Suppressor macrophage (primary cell): ENCODE results near the gene FPR2.
A peak's percentile ranks its signal among the peaks of the same experiment; 100 is the strongest.
"Not testable (repeated sequence)": the region's sequence is repeated elsewhere in the genome, so short reads cannot be mapped to it uniquely, and the experiment has no call there.

ENCODE experiments used
- DNase-seq, 4 experiments: peaks; one replicate each; pipeline ENCODE4 v3.0.0-alpha.2; 2020 to 2022

FPR2 gene

GRCh38 chr19:51806571-51806970 is 45.6 kb downstream of the FPR2 start:
- DNase-seq, result not testable (repeated sequence)

DNA sequence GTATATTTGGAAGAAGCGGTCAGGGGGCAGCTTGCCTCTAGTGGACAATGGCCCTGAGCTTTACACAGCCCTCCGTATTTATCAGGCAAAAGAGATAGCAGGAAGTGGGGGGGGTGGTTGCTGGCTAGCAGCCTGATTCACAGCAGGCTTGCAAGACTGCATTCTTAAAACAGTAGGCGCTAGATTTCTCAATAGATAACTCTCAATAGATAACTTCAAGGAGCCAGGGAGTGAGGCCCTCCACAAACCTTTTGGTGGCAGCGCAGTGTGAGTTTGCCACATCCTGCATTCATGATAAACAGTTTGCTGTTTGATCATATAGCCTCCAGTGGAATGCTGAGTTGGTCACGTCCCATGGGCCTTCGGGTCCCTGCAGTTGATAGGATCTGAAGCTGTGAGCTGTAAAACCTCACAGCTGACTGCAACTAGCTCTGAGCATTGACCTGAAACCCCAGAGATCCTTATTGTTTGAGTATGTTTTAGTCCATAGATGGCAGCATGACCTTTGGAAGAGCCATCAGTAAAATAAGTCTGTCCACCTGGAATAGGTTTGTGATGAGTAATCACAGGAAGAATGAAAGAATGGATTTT is 46.2 kb downstream of the FPR2 start:
- DNase-seq, result peak; percentile 60 to 84 (median 82)

- DNase-seq, result peak in 1 of 4 experiments; percentile 22
Measured at GRCh38 chr19:51807925-51808324, 46.9 kb downstream of the FPR2 start.

- DNase-seq, result peak in 1 of 4 experiments; percentile 26
Measured at GRCh38 chr19:51808333-51808986, 47.5 kb downstream of the FPR2 start.

DNA sequence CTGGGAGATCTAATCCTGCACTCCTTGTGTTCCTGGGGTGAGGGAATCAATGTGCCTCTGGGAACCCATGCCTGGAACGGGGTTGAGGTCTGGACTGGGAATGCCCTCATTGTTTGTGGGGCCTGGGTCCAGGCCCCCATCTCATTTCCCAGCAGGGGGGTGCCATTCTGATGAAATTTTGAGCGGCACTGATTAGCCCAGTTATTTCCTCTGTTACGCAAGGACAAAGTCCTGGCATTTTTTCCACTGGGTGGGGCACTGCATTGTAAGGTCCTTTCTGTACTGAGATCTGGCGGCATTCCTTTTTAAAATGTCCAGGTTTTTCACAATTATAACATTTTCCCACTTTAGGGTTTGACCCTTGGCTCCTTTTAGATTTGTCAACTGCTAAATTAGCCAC is 48.8 kb downstream of the FPR2 start:
- DNase-seq, result peak in 3 of 4 experiments; percentile 50 to 64 (median 63)

GRCh38 chr19:51810223-51810622 is 49.2 kb downstream of the FPR2 start:
- DNase-seq, result peak in 3 of 4 experiments; percentile 70 to 77 (median 74)

GRCh38 chr19:51811344-51811743 is 50.4 kb downstream of the FPR2 start:
- peak; percentile 92 to 98 (median 95) for DNase-seq

DNA sequence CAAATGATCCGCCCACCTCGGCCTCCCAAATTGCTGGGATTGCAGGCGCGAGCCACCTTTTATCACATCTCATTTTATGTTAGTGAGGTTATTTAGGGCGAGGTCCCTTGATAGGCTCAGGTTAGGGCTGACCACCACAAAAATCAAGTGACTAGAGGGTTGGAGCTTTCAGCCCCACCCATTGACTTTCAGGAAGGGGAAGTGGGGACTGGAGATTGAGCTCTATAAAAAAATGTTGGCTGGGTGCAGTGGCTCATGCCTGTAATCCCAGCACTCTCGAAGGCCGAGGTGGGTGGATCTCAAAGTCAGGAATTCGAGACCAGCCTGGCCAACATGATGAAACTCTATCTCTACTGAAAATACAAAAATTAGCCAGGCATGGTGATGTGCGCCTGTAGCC is 54.1 kb downstream of the FPR2 start:
- peak; percentile 57 to 76 (median 72) for DNase-seq

DNA sequence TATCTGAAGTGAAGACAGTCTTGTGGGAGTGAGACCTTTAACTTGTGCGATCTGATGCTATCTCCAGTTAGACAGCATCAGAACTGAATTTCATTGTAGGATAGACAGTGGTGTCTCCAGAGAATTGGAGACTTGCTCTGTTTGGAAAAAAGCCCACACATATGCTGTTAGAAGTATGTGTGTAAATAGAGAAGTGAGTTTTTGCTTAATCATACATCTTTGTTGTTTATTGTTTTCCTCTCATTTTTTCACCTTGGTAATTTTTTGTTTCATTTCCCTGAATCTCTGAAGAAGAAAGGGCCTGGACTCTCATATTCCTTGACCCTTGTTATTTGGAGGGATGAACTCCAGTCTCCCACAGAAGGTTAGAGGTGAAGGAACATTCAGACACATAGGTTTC is 55.7 kb downstream of the FPR2 start:
- peak in 3 of 4 experiments; percentile 20 to 78 (median 77) for DNase-seq

GRCh38 chr19:51820011-51820410 is 59.0 kb downstream of the FPR2 start:
- DNase-seq, result peak; percentile 50 to 85 (median 68)
